HepG2 (cell line): Measurements from ENCODE around the gene THAP9. TPM values are rescaled to one million over a fixed set of nuclear protein-coding genes. Genes with fewer than 3 reads are reported as not detected.
A peak's percentile ranks its signal among the peaks of the same experiment; 100 is the strongest.

Source experiments
- ATF7-NPFF ChIP-seq: sonication (generic); formaldehyde crosslinking; IDR thresholded peaks from 2 replicates; pipeline ENCODE4 v1.8.1; 2023; ENCODE audit warnings: mild to moderate bottlenecking, low read depth, missing genetic modification reagents, moderate library complexity
- ELF3 ChIP-seq: IDR thresholded peaks from 2 replicates; pipeline ENCODE4 v1.6.1; 2016; ENCODE audit warnings: missing genetic modification reagents, missing compliant biosample characterization
- FOXO1 ChIP-seq: sonication (generic); formaldehyde crosslinking; IDR thresholded peaks from 2 replicates; pipeline ENCODE4 v1.4.0; 2020; ENCODE audit warnings: missing genetic modification reagents
- KDM1A ChIP-seq: IDR thresholded peaks from 2 replicates; pipeline ENCODE4 v1.6.1; 2016; ENCODE audit warnings: missing compliant biosample characterization
- MED13 ChIP-seq: sonication (generic); formaldehyde crosslinking; IDR thresholded peaks from 2 replicates; pipeline ENCODE4 v1.5.0; 2020; ENCODE audit warnings: missing genetic modification reagents
- THYN1 ChIP-seq: sonication (generic); formaldehyde crosslinking; IDR thresholded peaks from 2 replicates; pipeline ENCODE4 v1.8.1; 2023; ENCODE audit warnings: low read depth, mild to moderate bottlenecking, moderate library complexity, missing genetic modification reagents, borderline replicate concordance
- ZFP82 ChIP-seq: sonication (generic); formaldehyde crosslinking; IDR thresholded peaks from 2 replicates; pipeline ENCODE4 v1.5.1; 2020; ENCODE audit warnings: mild to moderate bottlenecking, missing genetic modification reagents, borderline replicate concordance
- ZIK1 ChIP-seq: sonication (generic); formaldehyde crosslinking; IDR thresholded peaks from 2 replicates; pipeline ENCODE4 v1.5.0; 2020; ENCODE audit warnings: mild to moderate bottlenecking, low read depth, missing genetic modification reagents, borderline replicate concordance
- ZNF12 ChIP-seq: sonication (generic); formaldehyde crosslinking; IDR thresholded peaks from 2 replicates; pipeline ENCODE4 v1.5.0; 2020; ENCODE audit warnings: missing genetic modification reagents
- ZNF235 ChIP-seq: sonication (generic); formaldehyde crosslinking; IDR thresholded peaks from 2 replicates; pipeline ENCODE4 v1.8.1; 2023; ENCODE audit warnings: mild to moderate bottlenecking, missing genetic modification reagents, borderline replicate concordance
- ZNF350 ChIP-seq: sonication (generic); formaldehyde crosslinking; IDR thresholded peaks from 2 replicates; pipeline ENCODE4 v1.4.0; 2020; ENCODE audit warnings: mild to moderate bottlenecking, low read depth, missing genetic modification reagents, borderline replicate concordance
- ZNF468 ChIP-seq: sonication (generic); formaldehyde crosslinking; IDR thresholded peaks from 2 replicates; pipeline ENCODE4 v1.8.0; 2022; ENCODE audit warnings: mild to moderate bottlenecking, moderate library complexity, missing genetic modification reagents
- ZNF7 ChIP-seq: IDR thresholded peaks from 2 replicates; pipeline ENCODE4 v1.6.1; 2016; ENCODE audit warnings: missing biosample characterization, missing genetic modification reagents
- ZNF703 ChIP-seq: sonication (generic); formaldehyde crosslinking; IDR thresholded peaks from 2 replicates; pipeline ENCODE4 v1.5.1; 2020; ENCODE audit warnings: missing genetic modification reagents, mild to moderate bottlenecking, moderate library complexity, borderline replicate concordance
- polyA plus RNA-seq, 8 experiments: library from polyadenylated mRNA; depleted of rRNA in 3 of 8; stranded (reverse) in 7 of 8; unstranded in 1 of 8; fragments of >200 nt; fragmentation: Illumina TruSeq in 4 of 8; extraction: Trizol in 4 of 8; gene quantifications; 2 replicates each; pipeline versions ENCODE4 v1.2.1 to v1.2.3, GENCODE V29; 2011 to 2016; ENCODE audit warnings: low read depth in 4 of 8, missing spikeins in 1 of 8, mixed read lengths in 1 of 8; ENCODE audit not compliant: insufficient read depth in 1 of 8
- total RNA-seq, 5 experiments: library from RNA; depleted of rRNA; stranded (reverse); fragments of >200 nt; fragmentation: Illumina TruSeq; extraction: Trizol; gene quantifications; 2 replicates each; pipeline ENCODE4 v1.2.3, GENCODE V29; 2016; ENCODE audit warnings: low read depth in 1 of 5
- TF ChIP-seq, protein P1 (sequence below): sonication (generic); formaldehyde crosslinking; IDR thresholded peaks from 2 replicates; pipeline ENCODE4 v1.4.0; 2020; ENCODE audit warnings: low read depth, missing genetic modification reagents
- TF ChIP-seq, protein P2 (sequence below): sonication (generic); formaldehyde crosslinking; IDR thresholded peaks from 2 replicates; pipeline ENCODE4 v1.8.0; 2023; ENCODE audit warnings: mild to moderate bottlenecking, missing genetic modification reagents
- TF ChIP-seq, protein P3 (sequence below): sonication (generic); formaldehyde crosslinking; IDR thresholded peaks from 2 replicates; pipeline ENCODE4 v1.9.0; 2021; ENCODE audit warnings: mild to moderate bottlenecking, missing genetic modification reagents

THAP9 gene
- total and polyA plus RNA-seq, 2 of the 13 experiments (the other 11 are each of a cell fraction or from before 2014, with no cell fraction given): 6.0 to 7.2 TPM

DNA sequence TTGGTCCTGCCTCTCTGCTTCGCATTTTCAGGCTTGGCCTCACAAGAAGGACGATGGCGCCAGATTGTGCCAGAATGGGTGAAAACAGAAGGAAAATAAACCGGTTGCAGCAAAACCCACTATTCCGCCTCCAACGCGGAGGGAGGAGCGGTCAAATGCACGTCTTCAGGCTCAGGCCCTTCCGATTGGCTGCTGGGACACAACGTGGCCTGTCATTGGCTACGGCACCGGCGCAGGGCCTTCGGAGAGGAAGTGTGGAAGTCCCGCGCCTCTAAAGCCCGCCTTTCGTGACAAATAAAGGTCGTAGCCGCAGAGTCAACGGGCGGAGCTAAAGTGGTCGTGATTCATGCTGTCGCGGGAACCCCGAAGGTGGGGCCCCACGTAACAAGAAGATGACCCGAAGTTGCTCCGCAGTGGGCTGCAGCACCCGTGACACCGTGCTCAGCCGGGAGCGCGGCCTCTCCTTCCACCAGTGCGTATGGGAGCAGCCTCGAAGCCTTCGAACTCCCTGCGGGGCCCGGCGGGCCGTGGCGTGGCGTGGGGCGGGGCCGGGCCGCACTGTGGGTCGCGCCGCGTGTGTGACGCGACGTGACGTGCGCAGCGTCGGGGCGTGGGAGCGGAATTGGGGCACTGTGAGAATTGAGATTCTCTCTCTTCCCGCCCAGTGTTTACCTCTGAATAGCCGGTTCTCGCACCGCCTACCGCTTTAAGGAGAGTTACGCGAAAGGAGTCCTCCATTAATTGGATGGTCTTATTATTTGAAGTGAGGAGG lies at the start of gene THAP9 (continued):
- TF ChIP-seq ZNF235 (CRISPR knock-in tag) (no peak), ZIK1 (CRISPR knock-in tag) (0 out of 2 replicates have a peak, but pooled peaks have one; percentile 41), ZNF350 (CRISPR knock-in tag) (peak; percentile 60; the same call in 1 of the 2 replicates), KDM1A (CRISPR knock-in tag) (peak; percentile 34; the same call in 1 of the 2 replicates), ZNF12 (CRISPR knock-in tag) (no peak), ELF3 (CRISPR knock-in tag) (no peak), THYN1 (CRISPR knock-in tag) (no peak), FOXO1 (peak; percentile 48; the same call in 1 of the 2 replicates), ZFP82 (CRISPR knock-in tag) (peak; percentile 53; the same call in 1 of the 2 replicates), ATF7-NPFF (peak; percentile 19), MED13 (CRISPR knock-in tag) (no peak), ZNF468 (CRISPR knock-in tag) (no peak), ZNF7 (CRISPR knock-in tag) (no peak), ZNF703 (CRISPR knock-in tag) (no peak)
- TF ChIP-seq, protein P1, sequence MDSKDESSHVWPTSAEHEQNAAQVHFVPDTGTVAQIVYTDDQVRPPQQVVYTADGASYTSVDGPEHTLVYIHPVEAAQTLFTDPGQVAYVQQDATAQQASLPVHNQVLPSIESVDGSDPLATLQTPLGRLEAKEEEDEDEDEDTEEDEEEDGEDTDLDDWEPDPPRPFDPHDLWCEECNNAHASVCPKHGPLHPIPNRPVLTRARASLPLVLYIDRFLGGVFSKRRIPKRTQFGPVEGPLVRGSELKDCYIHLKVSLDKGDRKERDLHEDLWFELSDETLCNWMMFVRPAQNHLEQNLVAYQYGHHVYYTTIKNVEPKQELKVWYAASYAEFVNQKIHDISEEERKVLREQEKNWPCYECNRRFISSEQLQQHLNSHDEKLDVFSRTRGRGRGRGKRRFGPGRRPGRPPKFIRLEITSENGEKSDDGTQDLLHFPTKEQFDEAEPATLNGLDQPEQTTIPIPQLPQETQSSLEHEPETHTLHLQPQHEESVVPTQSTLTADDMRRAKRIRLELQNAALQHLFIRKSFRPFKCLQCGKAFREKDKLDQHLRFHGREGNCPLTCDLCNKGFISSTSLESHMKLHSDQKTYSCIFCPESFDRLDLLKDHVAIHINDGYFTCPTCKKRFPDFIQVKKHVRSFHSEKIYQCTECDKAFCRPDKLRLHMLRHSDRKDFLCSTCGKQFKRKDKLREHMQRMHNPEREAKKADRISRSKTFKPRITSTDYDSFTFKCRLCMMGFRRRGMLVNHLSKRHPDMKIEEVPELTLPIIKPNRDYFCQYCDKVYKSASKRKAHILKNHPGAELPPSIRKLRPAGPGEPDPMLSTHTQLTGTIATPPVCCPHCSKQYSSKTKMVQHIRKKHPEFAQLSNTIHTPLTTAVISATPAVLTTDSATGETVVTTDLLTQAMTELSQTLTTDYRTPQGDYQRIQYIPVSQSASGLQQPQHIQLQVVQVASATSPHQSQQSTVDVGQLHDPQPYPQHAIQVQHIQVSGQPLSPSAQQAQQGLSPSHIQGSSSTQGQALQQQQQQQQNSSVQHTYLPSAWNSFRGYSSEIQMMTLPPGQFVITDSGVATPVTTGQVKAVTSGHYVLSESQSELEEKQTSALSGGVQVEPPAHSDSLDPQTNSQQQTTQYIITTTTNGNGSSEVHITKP (CRISPR knock-in tag): peak; percentile 17; the same call in 1 of the 2 replicates
- TF ChIP-seq, protein P2, sequence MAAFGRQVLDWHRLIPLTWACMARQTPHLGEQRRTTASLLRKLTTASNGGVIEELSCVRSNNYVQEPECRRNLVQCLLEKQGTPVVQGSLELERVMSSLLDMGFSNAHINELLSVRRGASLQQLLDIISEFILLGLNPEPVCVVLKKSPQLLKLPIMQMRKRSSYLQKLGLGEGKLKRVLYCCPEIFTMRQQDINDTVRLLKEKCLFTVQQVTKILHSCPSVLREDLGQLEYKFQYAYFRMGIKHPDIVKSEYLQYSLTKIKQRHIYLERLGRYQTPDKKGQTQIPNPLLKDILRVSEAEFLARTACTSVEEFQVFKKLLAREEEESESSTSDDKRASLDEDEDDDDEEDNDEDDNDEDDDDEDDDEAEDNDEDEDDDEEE (CRISPR knock-in tag): peak; percentile 88; the same call in 1 of the 2 replicates
- TF ChIP-seq, protein P3, sequence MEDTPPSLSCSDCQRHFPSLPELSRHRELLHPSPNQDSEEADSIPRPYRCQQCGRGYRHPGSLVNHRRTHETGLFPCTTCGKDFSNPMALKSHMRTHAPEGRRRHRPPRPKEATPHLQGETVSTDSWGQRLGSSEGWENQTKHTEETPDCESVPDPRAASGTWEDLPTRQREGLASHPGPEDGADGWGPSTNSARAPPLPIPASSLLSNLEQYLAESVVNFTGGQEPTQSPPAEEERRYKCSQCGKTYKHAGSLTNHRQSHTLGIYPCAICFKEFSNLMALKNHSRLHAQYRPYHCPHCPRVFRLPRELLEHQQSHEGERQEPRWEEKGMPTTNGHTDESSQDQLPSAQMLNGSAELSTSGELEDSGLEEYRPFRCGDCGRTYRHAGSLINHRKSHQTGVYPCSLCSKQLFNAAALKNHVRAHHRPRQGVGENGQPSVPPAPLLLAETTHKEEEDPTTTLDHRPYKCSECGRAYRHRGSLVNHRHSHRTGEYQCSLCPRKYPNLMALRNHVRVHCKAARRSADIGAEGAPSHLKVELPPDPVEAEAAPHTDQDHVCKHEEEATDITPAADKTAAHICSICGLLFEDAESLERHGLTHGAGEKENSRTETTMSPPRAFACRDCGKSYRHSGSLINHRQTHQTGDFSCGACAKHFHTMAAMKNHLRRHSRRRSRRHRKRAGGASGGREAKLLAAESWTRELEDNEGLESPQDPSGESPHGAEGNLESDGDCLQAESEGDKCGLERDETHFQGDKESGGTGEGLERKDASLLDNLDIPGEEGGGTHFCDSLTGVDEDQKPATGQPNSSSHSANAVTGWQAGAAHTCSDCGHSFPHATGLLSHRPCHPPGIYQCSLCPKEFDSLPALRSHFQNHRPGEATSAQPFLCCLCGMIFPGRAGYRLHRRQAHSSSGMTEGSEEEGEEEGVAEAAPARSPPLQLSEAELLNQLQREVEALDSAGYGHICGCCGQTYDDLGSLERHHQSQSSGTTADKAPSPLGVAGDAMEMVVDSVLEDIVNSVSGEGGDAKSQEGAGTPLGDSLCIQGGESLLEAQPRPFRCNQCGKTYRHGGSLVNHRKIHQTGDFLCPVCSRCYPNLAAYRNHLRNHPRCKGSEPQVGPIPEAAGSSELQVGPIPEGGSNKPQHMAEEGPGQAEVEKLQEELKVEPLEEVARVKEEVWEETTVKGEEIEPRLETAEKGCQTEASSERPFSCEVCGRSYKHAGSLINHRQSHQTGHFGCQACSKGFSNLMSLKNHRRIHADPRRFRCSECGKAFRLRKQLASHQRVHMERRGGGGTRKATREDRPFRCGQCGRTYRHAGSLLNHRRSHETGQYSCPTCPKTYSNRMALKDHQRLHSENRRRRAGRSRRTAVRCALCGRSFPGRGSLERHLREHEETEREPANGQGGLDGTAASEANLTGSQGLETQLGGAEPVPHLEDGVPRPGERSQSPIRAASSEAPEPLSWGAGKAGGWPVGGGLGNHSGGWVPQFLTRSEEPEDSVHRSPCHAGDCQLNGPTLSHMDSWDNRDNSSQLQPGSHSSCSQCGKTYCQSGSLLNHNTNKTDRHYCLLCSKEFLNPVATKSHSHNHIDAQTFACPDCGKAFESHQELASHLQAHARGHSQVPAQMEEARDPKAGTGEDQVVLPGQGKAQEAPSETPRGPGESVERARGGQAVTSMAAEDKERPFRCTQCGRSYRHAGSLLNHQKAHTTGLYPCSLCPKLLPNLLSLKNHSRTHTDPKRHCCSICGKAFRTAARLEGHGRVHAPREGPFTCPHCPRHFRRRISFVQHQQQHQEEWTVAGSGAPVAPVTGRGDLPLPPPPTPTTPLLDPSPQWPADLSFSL (CRISPR knock-in tag): no peak
